Measurements from ENCODE around the gene COPB1.

COPB1 gene

GRCh38 chr11:14522801-14523200 lies 23.2 kb upstream of the COPB1 start:
- no peak for TF ChIP-seq POLR2A (IDR thresholded peaks at IDR 0.05; ENCODE audit: low read depth, low read length)
- FAIRE-seq (no peak), DNase-seq (ENCODE audit: insufficient read length, low spot score) (no peak)

GRCh38 chr11:14522245-14522644 lies 22.6 kb upstream of the COPB1 start:
- TF ChIP-seq POLR2A (IDR thresholded peaks at IDR 0.05; ENCODE audit: low read depth, low read length) = no peak
- DNase-seq (ENCODE audit: insufficient read length, low spot score) (no peak), FAIRE-seq (no peak)

GRCh38 chr11:14520747-14521151 lies 21.1 kb upstream of the COPB1 start:
- DNase-seq (ENCODE audit: insufficient read length, low spot score) (no peak), FAIRE-seq (no peak)
- TF ChIP-seq POLR2A (IDR thresholded peaks at IDR 0.05; ENCODE audit: low read depth, low read length) = no peak

GRCh38 chr11:14519917-14520746 lies 20.5 kb upstream of the COPB1 start, which contains the start of gene PSMA1:
Gene PSMA1 (minus strand): TSS chr11:14520386. CDS start chr11:14520299, 87 bp downstream.
- DNase-seq (ENCODE audit: insufficient read length, low spot score) (peak; percentile 81), FAIRE-seq (peak; percentile 75)
- peak; percentile 55 for TF ChIP-seq POLR2A (IDR thresholded peaks at IDR 0.05; ENCODE audit: low read depth, low read length)

GRCh38 chr11:14519597-14519916 lies 19.9 kb upstream of the COPB1 start:
- FAIRE-seq (peak; percentile 52), DNase-seq (ENCODE audit: insufficient read length, low spot score) (no peak)
- no peak for TF ChIP-seq POLR2A (IDR thresholded peaks at IDR 0.05; ENCODE audit: low read depth, low read length)

GRCh38 chr11:14518820-14519219 lies 19.2 kb upstream of the COPB1 start:
- FAIRE-seq (peak; percentile 70), DNase-seq (ENCODE audit: insufficient read length, low spot score) (no peak)
- no peak for TF ChIP-seq POLR2A (IDR thresholded peaks at IDR 0.05; ENCODE audit: low read depth, low read length)

GRCh38 chr11:14513800-14514199 lies 14.2 kb upstream of the COPB1 start:
- FAIRE-seq (no peak), DNase-seq (ENCODE audit: insufficient read length, low spot score) (no peak)
- no peak for TF ChIP-seq POLR2A (IDR thresholded peaks at IDR 0.05; ENCODE audit: low read depth, low read length)

GRCh38 chr11:14506532-14506931 lies 6.9 kb upstream of the COPB1 start:
- DNase-seq (ENCODE audit: insufficient read length, low spot score) (no peak), FAIRE-seq (no peak)
- no peak for TF ChIP-seq POLR2A (IDR thresholded peaks at IDR 0.05; ENCODE audit: low read depth, low read length)

GRCh38 chr11:14503023-14503422 lies 3.4 kb upstream of the COPB1 start:
- no peak for TF ChIP-seq POLR2A (IDR thresholded peaks at IDR 0.05; ENCODE audit: low read depth, low read length)
- FAIRE-seq (no peak), DNase-seq (ENCODE audit: insufficient read length, low spot score) (no peak)

- no peak for DNase-seq (ENCODE audit: insufficient read length, low spot score)
- FAIRE-seq = no peak
- no peak for TF ChIP-seq POLR2A (IDR thresholded peaks at IDR 0.05; ENCODE audit: low read depth, low read length)
Measured at GRCh38 chr11:14502039-14502438, 2.4 kb upstream of the COPB1 start.

- TF ChIP-seq POLR2A (IDR thresholded peaks at IDR 0.05; ENCODE audit: low read depth, low read length) = no peak
- DNase-seq (ENCODE audit: insufficient read length, low spot score) = peak; percentile 15
- FAIRE-seq = no peak
Measured at GRCh38 chr11:14500181-14500651, 605 bp upstream of the COPB1 start.

GRCh38 chr11:14499178-14499559 lies 442 bp downstream of the COPB1 start:
- DNase-seq (ENCODE audit: insufficient read length, low spot score) = no peak
- no peak for TF ChIP-seq POLR2A (IDR thresholded peaks at IDR 0.05; ENCODE audit: low read depth, low read length)
- no peak for FAIRE-seq

GRCh38 chr11:14480716-14481115 lies 18.9 kb downstream of the COPB1 start:
- no peak for TF ChIP-seq POLR2A (IDR thresholded peaks at IDR 0.05; ENCODE audit: low read depth, low read length)
- FAIRE-seq (no peak), DNase-seq (ENCODE audit: insufficient read length, low spot score) (no peak)

- no peak for DNase-seq (ENCODE audit: insufficient read length, low spot score)
- TF ChIP-seq POLR2A (IDR thresholded peaks at IDR 0.05; ENCODE audit: low read depth, low read length) = no peak
- FAIRE-seq = no peak
Measured at GRCh38 chr11:14471127-14471526, 28.5 kb downstream of the COPB1 start.

- FAIRE-seq (no peak), DNase-seq (ENCODE audit: insufficient read length, low spot score) (no peak)
- no peak for TF ChIP-seq POLR2A (IDR thresholded peaks at IDR 0.05; ENCODE audit: low read depth, low read length)
Measured at GRCh38 chr11:14463623-14464022, 36.0 kb downstream of the COPB1 start.

All from H54 (cell line).